Kasumi-1 (cell line): ENCODE measurements around the gene RAB15.
"Not testable (repeated sequence)": the region's sequence is repeated elsewhere in the genome, so short reads cannot be mapped to it uniquely, and the experiment has no call there.

ENCODE experiments used
- DNase-seq, 2 experiments: peaks; one replicate each; lab custom pipeline; 2025; lab: John Stamatoyannopoulos, UW

The RAB15 gene

DNA sequence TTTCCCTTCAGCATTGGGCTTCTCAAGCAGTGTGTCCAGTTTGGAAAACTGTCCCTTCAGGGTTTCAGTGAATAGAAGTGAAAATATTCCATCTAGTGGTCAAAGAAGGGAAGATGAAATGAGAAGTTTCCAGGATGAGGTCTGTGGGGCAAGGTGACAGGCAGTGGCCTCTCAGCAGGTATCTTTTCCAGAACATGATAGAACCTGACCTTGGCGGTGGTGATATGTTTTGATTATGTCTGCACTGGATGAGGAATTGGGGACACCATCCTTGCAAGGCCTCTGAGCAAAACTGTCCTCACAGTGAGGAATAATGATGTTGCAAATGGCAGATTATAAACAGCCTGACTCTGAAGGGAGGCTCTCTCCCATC, 34.3 kb downstream of the RAB15 start:
- DNase-seq, result peak in 1 of 2 experiments; percentile 5

DNA sequence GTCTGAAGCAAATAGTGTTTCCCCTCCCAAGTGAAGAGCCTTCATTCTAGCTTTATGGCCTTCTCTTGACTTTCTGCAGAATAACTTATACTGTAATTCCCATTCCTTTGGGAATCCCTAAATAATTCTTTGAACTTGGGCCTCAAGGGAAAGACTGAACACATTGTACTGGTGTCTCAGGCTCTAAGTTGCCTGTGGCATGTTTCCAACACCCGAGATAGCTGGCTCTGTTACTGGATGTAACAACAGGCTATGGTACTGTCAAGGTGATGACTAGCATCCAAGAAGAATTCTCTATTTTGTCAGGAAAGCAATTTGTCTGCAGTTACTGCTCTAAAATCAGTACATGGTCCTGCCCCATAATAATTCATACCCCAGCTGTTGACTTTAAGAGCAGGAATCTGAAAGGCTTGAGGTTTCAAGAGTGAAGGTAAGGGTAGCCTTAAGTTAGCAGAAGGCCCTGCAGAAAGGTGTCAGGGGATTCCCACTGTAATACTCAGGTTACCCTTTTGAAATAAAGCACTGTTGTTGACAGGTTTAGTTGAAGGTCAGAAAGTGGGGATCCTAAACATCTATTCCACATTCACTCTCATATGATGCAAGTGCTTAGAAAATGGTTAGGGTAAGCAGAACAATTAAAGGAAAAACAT, 34.8 kb downstream of the RAB15 start:
- DNase-seq, result no peak

DNA sequence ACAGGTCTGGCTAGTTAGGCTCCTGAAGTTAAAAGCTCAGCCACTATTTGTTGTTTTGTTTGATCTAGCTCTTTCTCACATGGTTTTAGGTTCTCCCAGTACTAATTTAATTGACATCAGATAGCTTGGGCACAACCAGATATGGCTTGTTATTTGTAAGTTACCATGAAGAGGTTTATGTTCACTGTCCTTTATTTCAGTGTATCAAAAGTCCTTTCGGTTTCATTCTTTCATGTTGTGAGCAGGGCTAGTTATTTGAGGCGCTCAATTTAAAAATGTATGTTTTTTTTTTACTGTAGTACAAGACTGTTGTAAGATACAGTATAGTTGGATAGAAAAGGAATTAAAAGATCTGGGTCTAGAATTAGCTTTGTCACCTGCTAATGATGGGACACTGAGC, 36.6 kb downstream of the RAB15 start:
- DNase-seq, result no peak

DNA sequence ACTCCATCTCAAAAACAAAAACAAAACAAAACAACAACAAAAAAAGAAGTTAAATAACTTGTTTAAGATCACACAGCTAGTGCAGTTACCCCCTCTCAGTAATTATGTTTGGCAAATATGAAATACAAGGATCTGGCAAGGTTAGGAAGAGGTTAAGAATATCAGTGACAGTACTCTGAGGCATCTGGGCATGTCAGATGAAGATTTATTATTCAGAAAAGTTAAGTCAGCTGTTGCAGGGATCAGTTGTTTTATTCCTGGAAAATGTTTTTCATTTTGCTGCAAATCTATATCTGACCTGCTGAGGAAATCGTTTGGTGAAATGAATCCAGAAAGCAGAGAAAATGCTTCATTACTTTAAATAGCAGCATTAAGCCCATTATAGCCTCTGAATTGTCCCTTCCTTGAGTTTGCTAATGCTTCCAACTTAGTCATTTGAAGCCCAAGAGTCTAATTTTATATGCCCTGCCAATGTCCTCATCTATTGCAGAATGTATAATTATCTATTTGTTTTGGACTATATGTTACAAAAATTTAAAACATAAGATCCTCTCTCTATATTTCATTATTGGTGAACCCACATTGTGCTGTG, 37.7 kb downstream of the RAB15 start:
- DNase-seq, result no peak

DNA sequence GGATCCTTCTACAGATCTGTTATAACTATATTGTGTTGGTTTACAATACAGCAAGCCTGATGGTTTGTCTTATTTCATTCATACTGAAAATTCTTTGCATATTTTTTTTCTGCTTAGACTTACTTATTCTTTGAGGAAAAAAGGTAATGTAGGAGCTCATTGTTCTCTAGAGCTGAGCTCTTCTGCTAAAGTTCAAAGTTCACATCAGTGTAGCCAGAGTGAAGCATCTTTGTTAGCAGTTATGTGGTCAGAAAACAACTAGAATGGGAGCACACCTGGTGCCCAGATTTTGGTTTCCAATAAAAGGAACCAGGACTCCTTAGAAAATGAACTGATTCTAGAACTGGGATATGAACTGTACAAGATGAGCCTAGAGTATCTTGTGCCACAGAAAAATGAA, 39.9 kb downstream of the RAB15 start:
- DNase-seq, result no peak

DNA sequence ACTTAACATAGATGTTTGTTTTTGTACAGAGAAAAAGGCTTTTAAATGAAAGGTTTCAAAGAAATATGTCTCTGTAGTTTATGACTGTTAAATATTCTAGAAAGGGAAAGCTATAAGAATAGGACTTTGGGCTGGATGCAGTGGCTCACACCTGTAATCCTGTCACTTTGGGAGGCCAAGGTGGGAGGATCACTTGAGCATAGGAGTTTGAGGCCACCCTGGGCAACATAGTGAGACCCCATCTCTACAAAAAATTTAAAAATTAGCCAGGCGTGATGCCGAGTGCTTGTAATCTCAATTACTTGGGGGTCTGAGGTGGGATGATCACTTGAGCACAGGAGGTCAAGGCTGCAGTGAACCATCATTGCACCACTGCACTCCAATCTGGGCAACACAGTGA, 41.0 kb downstream of the RAB15 start:
- no peak for DNase-seq

DNA sequence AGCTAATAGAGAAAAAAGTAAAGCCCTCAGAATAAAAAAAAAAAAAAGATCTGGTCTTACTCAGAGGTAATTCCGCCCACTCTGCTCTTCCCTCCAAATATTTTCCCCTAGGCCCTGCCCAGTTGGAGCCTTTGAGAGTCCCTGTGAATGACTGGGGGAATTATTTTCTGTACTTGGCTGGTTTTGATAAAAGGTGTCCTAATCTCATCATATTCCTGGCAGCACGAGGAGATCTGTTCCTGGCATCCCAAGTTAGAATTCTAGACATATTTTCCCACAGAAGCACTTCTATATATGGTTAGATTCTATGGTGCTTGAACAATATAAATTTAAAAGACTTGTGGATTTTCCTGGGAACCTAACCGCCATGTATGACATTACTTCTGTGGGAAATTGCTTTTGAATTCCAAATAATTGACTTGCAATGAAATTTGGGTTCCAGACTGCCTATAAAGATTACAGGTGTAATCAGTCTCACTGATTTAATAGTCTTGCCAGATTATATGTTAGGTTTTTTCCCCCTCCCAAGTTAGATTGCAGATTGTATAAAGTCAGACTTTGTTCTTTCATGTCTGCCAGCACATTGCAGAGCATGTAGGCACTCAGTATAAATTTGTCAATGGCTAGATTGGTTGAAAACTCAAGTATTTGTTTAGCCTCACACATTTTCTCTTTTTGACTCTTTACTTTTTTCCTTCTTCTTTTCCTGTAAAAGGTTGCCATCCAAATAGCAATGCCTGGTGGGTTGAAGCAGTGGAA, 41.9 kb downstream of the RAB15 start:
- no peak for DNase-seq

DNA sequence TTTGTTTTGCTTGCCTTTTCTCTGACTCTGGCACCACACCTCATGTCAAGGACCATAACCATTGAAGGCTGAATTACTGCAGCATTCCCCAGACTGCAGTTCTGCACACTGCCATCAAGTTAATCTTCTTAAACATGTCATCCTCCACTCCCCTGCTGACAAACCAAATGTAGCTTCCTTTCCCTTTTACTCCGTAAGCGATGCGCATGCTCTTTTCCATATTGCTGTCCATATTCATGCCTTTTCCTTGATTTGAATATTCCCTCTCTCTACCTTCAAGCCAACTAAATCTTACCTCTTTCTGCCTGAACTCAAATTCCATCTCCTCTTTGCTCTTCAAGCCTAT, 43.1 kb downstream of the RAB15 start:
- no peak for DNase-seq

DNA sequence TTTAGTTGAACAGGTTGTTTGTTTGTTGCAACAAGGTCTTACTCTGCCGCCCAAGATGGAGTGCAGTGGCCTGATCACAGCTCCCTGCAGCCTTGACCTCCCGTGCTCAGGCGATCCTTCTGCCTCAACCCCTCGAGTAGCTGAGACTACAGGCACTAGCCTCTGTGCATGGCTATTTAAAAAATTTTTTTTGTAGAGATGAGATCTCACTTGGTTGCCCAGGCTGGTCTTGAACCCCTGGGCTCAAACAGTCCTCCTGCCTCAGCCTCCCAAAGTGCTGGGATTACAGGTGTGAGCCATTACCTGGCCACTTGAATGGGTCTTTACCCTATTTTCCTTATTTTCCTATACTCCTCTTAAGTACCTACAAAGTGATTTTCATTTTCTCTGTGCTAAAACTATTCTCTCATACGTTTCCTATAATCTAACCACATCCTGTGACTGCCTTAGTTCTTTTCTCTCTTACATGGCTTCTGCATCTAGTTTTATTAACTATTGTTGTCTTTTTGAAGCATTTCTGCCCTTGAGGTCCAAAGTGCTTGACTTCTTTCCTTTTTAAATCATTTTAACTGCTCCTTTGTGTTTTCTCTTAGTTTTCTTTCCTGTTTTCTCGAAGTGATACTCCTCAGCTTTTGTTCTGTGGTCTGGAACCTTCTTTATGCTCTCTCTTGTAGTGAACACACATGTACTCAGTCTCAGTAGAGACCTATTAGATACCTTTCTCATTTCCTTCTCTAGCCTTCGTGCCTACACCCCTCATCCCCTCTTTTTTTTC, 43.7 kb downstream of the RAB15 start:
- DNase-seq, result peak; percentile 5 to 22

DNA sequence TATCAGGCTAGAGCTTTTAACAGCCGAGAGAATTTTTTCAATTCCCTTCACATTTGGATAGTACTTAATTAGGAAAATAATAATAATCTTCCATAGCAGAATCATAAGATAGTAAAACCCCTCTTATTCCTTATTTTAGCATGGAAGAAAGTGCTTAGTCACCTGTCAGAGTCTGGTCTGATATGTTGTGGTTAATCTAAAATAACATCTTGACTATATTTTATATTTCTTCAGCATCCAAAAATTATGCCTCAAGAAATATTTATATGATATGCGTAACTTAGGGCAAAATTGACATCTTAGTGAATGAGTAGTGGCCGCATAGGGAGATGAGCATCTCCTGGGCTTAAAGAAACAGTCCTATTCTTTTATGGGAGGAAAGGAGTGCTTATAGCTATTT, 45.1 kb downstream of the RAB15 start:
- no peak for DNase-seq

DNA sequence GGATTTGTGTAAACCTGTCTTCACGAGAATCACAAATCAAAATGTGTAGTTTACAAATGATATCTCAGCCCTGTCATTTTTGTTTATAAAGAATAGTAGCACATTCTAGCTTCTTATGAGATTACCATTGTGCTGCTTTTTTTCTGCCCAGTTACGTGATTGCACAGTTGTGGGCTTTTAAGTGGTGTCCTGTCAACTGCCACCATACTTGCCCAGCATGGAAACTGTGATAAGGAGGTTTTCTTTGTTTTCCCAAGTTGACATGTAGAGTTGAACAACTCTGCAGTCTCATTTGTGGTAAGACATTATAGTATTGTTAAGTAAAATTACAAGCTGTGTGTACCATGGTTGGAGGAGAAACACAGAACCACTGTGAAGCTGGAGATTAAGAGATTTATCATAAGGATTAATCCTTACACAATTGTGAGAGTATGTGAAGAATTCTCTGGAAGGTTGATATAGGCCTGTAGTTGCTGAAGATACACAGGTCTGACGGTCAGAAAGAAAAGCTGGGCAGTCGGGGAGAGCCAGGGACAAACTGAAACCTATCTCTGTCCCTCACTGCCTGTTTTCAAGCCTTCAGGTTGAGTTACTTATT, 45.6 kb downstream of the RAB15 start:
- no peak for DNase-seq

DNA sequence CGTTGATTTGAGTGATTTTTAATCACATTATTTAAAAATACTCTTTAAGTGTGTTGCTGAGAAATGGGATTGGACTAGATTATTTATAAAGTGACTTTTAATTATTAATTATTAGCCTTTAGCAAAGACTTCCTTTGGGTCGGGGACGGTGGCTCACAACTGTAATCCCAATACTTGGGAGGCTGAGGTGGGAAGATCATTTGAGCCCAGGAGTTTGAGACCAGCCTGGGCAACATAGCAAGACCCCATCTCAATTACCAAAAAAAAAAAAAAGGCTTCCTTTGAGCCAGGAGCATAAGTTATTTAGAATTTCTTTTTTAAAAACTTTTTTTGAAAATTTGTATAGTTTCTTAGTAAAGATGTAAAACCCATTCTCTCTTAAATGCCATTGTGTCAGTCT, 49.1 kb downstream of the RAB15 start:
- no peak for DNase-seq

DNA sequence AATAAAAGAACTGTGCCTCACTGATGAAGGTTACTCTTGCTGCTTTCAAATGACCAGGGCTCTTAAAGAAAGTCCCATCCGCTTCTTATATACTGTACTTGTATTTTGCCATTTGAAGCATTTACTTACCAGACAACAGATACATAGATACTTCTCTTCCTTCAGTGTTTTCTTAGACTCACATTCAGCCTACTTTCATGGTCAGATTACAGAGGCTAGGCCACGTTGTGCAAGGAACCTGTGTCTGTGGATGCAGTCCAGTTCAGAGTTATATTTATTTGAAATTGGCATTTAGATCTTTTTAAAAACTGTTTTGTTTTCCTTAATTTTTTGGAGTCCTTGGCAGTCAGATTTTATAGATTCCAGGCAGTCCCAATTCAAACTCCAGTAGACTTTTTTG, 51.7 kb downstream of the RAB15 start:
- DNase-seq, result no peak

DNA sequence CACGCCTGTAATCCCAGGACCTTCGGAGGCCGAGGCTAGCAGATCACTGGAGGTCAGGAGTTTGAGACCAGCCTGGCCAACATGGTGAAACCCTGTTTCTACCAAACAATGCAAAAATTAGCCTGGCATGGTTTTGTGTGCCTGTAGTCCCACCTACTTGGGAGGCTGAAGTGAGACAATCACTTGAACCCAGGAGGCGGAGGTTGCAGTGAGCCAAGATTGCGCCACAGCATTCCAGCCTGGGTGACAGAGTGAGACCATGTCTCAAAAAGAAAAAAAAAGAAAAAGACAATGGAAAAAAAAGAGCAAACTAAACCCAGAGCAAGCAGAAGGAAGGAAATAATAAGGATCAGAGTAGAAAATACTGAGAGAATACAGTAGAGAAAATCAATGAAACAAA, 52.5 kb downstream of the RAB15 start:
- no peak for DNase-seq

DNA sequence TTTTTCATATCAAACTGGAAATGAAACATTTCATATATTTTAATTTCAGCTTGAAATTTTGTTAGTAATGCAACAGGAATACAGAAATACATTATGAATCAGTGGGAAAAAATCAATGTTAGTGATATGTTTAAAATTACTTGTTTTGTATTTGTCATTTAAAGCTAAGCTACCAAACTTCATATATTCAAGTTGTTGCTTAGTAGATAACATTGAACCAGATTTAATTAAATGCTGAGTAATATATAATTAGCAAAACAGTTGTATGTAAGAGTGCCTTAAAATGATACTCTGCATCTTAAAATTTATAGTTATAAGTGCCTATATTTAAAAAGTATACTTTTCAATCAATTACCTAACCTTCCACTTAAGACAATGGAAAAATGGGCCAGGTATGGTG, 52.9 kb downstream of the RAB15 start:
- DNase-seq, result no peak

DNA sequence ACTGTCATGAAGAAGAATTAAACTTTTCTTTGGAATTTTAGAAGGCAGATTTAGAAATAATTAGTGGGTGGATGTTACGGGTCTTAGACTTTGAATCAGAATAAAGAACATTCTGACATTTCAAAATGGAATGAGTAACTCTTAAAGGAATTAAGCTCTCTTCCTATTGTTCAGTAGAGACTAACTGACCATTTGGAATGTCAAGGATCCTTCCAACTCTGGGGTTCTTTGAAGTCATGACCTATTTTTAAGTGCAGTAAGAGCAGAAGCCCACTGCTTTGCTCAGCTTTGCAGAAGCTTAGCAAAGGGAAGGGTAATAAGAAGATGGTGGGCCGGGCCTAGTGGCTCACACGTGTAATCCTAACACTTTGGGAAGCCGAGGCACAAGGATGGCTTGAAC, 53.9 kb downstream of the RAB15 start:
- no peak for DNase-seq

DNA sequence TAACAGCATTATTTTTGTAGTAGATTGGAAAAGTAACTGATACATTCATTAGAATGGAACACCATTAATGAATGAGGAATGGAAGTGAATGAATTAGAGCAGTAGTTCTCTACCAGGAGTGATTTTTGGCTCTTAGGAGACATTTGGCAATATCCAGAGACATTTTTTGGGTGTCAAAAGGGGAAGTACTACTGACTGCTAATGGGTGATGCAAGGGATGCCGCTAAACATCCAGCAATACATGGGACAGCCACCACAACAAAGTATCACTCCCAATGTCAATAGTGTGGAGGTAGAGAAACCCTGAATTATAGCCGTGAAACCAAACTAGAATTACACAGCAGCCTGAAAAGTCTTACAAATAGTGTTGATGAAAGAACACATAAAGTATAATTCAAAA, 56.3 kb downstream of the RAB15 start:
- DNase-seq, result peak; percentile 20 to 34

DNA sequence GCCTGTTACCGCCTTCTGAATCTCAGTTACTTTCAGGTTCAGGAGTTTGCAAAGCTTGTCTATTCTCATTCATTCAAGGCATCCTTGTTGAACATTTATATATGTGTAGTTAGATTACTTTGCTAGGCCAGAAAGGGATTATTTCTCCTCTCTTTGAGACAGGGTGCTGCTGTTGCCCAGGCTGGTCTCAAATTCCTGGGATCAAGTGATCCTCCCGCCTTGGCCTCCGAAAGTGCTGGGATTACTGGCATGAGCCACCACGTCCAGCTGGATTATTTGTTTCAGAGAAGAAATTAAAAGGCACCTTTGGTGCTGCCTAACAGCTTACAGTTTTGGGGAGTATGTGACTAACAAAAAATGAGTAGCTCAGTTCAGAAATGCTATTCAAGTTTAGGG, 57.1 kb downstream of the RAB15 start:
- no peak for DNase-seq

DNA sequence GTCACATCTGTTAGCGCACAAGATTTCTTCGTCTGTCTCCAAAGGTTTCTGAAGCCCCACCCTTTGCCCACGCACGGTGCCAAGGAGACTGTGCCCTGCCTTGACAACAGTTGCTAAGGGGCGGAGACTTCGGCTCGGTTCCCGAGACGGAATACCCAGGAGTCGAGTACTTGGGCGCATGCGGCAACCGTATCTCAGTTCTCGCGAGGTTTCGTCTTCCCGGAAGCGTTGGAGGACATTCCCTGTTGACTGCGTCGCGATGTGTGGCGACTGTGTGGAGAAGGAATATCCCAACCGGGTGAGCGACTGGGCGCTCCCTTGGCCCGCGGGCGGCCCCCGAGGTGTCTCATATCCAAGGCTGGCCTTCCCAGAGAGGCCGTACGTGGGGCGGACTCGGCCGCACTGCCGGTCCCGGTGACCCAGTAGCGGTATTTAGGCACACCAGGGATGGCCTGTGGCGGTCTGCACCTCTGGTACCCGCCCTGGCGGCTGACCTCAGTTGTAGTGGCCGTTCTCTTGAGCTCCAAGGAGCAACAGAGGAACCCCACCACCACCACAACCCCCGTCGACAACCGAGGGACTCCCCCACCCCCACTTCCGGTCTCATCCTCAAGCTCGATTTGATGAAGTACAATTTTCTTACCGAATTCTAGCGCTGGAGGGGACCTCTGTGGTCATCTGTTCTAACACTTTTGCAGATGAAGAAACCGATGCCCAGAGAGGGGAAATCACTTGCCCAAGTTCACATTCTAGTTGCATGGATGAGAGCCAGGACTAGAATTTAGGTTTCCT, 57.7 kb downstream of the RAB15 start, which contains the start of gene CHURC1:
Gene CHURC1 (plus strand): TSS at position 219 of the 792 bp plus-strand sequence. CDS start 41 bp downstream, at position 260.
- peak; percentile 95 to 96 for DNase-seq

DNA sequence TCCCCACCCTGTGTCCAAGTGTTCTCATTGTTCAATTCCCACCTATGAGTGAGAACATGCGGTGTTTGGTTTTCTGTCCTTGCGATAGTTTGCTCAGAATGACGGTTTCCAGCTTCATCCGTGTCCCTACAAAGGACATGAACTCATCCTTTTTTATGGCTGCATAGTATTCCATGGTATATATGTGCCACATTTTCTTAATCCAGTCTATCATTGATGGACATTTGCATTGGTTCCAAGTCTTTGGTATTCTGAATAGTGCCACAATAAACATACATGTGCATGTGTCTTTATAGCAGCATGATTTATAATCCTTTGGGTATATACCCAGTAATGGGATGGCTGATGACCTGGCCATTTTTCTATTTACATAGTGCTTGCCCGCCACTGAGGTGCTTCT, 58.7 kb downstream of the RAB15 start:
- DNase-seq, result not testable (repeated sequence)

DNA sequence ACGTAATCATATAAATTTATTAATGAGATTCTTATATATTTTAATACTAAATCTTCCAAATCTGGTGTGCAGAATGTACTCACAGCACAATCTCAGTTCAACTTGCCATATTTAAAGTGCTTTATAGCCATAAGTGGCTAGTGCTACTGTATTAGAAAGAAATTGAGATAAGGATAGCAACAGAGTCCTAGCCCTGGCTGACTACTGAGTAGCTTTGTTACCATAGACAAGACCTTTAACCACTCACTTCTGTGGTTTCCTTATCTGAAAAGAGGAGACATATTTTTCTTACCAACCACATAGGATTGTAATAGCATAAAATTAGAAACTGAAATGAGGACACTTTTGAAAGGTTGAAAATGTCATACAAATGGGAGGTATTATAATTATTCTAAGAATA, 59.9 kb downstream of the RAB15 start:
- DNase-seq, result peak; percentile 5 to 13
